ENCODE results near the gene JARID2. TPM values are rescaled to one million over a fixed set of nuclear protein-coding genes. Genes with fewer than 3 reads are reported as not detected.
"Not testable (repeated sequence)": the region's sequence is repeated elsewhere in the genome, so short reads cannot be mapped to it uniquely, and the experiment has no call there.

Gene JARID2
- total and polyA plus RNA-seq, 9 of the 15 experiments (the other 6 are each of a cell fraction or from before 2014, with no cell fraction given) = 5.0 to 29.0 (median 15.6) TPM

- TF ChIP-seq ZBTB33 (CRISPR knock-in tag; IDR thresholded peaks at IDR 0.05) (0 out of 2 replicates have a peak, but pooled peaks have one; percentile 10), ZEB2 (IDR thresholded peaks at IDR 0.05) (0 out of 2 replicates have a peak, but pooled peaks have one; percentile 22), NCOR1 (IDR thresholded peaks at IDR 0.05) (peak; percentile 69), MEF2A (IDR thresholded peaks at IDR 0.05; ENCODE audit: control insufficient read depth, low read depth, low read length) (peak; percentile 70; the same call in 1 of the 2 replicates), JUN (IDR thresholded peaks at IDR 0.05; ENCODE audit: borderline replicate concordance, low read depth, low read length) (peak; percentile 54; the same call in 1 of the 2 replicates), RAD21 (CRISPR knock-in tag; conservative IDR thresholded peaks at IDR 0.05 in 1 of 2, IDR thresholded peaks at IDR 0.05 in 1 of 2) (0 out of 4 replicates have a peak, but pooled peaks of 1 of the 2 experiments have one; percentile 12), TAL1 (IDR thresholded peaks at IDR 0.05) (peak; percentile 42), TCF3 (CRISPR knock-in tag; IDR thresholded peaks at IDR 0.05) (peak; percentile 53; the same call in 1 of the 2 replicates), ATF3 (IDR thresholded peaks at IDR 0.05) (peak; percentile 69), FOXK2 (conservative IDR thresholded peaks at IDR 0.05 in 1 of 2, IDR thresholded peaks at IDR 0.05 in 1 of 2; ENCODE audit: low read depth in 2 of 2) (peak; percentile 89 to 90), ZNF384 (IDR thresholded peaks at IDR 0.05; ENCODE audit: low read depth, low read length) (peak; percentile 92), CBFA2T2 (conservative IDR thresholded peaks at IDR 0.05) (peak; percentile 67), ARID3A (IDR thresholded peaks at IDR 0.05; ENCODE audit: borderline replicate concordance, low read depth, low read length) (0 out of 2 replicates have a peak, but pooled peaks have one; percentile 3), CTBP1 (IDR thresholded peaks at IDR 0.05; ENCODE audit: borderline replicate concordance) (peak; percentile 32), ARID1B (IDR thresholded peaks at IDR 0.05) (peak; percentile 69), JUND (IDR thresholded peaks at IDR 0.05; ENCODE audit: borderline replicate concordance, low read depth, low read length) (peak; percentile 87), JUND (tag; IDR thresholded peaks at IDR 0.05; ENCODE audit: borderline replicate concordance, low read depth, low read length) (peak; percentile 59; the same call in 1 of the 3 replicates), CBFA2T3 (IDR thresholded peaks at IDR 0.05) (peak; percentile 78), LEF1 (IDR thresholded peaks at IDR 0.05) (peak; percentile 33; the same call in 1 of the 2 replicates), HDAC3 (IDR thresholded peaks at IDR 0.05; ENCODE audit: borderline replicate concordance, partially characterized antibody) (peak; percentile 45), HDAC2 (IDR thresholded peaks at IDR 0.05) (peak; percentile 30; the same call in 1 of the 2 replicates)
- not testable (repeated sequence) for TF ChIP-seq JUN (CRISPR knock-in tag; IDR thresholded peaks at IDR 0.05; ENCODE audit: borderline replicate concordance); ATF3 (CRISPR knock-in tag; conservative IDR thresholded peaks at IDR 0.05)
- TF ChIP-seq, protein P1, sequence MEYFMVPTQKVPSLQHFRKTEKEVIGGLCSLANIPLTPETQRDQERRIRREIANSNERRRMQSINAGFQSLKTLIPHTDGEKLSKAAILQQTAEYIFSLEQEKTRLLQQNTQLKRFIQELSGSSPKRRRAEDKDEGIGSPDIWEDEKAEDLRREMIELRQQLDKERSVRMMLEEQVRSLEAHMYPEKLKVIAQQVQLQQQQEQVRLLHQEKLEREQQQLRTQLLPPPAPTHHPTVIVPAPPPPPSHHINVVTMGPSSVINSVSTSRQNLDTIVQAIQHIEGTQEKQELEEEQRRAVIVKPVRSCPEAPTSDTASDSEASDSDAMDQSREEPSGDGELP (CRISPR knock-in tag; IDR thresholded peaks at IDR 0.05; ENCODE audit: borderline replicate concordance) = peak; percentile 37; the same call in 1 of the 2 replicates
Measured at GRCh38 chr6:15289456-15289855, 43.6 kb downstream of the JARID2 start (continued).

Measured in K562 (cell line).